ENCODE measurements around the gene IBTK.
"Not testable (repeated sequence)": the region's sequence is repeated elsewhere in the genome, so short reads cannot be mapped to it uniquely, and the experiment has no call there.

Gene IBTK

GRCh38 chr6:82131441-82131840, 116.1 kb downstream of the IBTK start:
- no peak for DNase-seq (ENCODE audit: low read depth)
- TF ChIP-seq CTCF (IDR thresholded peaks at IDR 0.05; ENCODE audit: control insufficient read depth, insufficient read depth, low read depth, low read length, missing control alignments): no peak
- no peak overlapping the region for H3K4me3 ChIP-seq (ENCODE audit: control insufficient read depth, low read depth, low read length)

GRCh38 chr6:82129797-82130196, 117.7 kb downstream of the IBTK start:
- no peak for TF ChIP-seq CTCF (IDR thresholded peaks at IDR 0.05; ENCODE audit: control insufficient read depth, insufficient read depth, low read depth, low read length, missing control alignments)
- DNase-seq (ENCODE audit: low read depth): no peak

GRCh38 chr6:82128973-82129372, 118.6 kb downstream of the IBTK start:
- not testable (repeated sequence) for DNase-seq (ENCODE audit: low read depth); H3K4me3 ChIP-seq (ENCODE audit: control insufficient read depth, low read depth, low read length)

More at GRCh38 chr6:82129797-82130196, 117.7 kb downstream of the IBTK start:
- no peak overlapping the region for H3K4me3 ChIP-seq (ENCODE audit: control insufficient read depth, low read depth, low read length)

GRCh38 chr6:82123632-82124031, 123.9 kb downstream of the IBTK start:
- no peak for DNase-seq (ENCODE audit: low read depth)
- H3K4me3 ChIP-seq (ENCODE audit: control insufficient read depth, low read depth, low read length): no peak overlapping the region
- no peak for TF ChIP-seq CTCF (IDR thresholded peaks at IDR 0.05; ENCODE audit: control insufficient read depth, insufficient read depth, low read depth, low read length, missing control alignments)

Measured in AG09309 (cell line).